ENCODE results near the gene GRID1.

The GRID1 gene

GRCh38 chr10:86162036-86162435 lies 204.6 kb downstream of the GRID1 start:
- no peak for DNase-seq

GRCh38 chr10:86160890-86161585 lies 205.6 kb downstream of the GRID1 start:
- no peak for DNase-seq

GRCh38 chr10:86159797-86160196 lies 206.8 kb downstream of the GRID1 start:
- DNase-seq = no peak

DNA sequence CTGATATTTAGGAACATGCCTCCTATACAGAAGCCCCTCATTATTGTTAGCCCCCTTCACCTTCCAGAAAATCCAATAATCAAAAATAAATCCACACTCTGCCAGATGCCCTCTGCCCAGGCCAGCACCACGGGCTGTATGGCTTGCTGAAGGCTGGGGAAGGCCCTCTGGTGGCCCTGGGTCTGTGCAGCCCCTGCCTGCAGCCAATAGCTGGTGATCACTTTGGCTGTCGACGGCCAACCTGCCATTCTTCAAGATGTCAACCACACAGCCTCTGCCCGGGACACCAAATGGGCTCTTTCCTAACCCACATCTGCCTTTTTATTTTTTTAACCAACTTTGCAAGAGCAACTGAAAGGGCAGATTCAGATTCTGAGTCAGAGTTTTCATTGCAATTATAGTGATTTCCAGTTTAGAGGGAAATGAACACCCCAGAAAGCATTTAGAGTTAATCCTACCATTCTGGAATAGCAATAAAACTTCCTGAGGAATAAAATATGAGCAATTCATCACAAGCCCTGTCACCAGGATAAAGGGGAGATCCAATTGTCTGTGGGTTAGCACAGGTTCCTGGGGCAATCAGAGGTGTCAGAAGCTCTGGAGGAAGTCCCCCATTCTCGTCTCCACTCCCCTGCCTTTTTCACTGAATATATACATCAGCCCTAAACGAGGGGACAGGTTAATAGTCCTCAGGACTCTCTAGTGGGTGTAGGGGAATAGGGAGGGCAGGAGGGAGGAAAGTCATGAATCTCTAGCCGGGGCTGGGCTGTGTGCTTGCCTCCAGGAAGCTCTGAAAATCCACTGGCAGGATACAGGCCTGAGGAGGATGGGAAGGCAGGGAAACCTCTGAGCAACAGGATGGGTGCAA lies 211.3 kb downstream of the GRID1 start:
- no peak for DNase-seq

DNA sequence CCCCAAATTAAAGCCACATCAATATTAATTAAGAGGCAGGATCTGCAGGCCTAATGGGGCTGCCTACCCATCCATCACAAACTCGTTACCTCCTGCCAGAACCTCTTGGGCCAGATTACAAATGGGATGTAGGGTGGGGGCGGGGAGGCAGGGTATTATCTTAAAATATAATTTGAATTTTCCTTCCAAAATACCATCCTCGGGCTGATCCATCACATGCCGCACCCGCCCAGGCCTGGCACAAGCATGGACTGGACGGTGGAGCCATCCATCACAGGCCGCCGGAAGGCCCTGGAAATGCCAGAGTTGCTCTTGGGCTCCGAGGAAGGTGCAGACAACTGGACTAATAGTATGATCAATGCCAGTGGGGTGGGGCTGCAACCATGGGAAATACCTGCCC lies 212.8 kb downstream of the GRID1 start:
- no peak for DNase-seq

DNA sequence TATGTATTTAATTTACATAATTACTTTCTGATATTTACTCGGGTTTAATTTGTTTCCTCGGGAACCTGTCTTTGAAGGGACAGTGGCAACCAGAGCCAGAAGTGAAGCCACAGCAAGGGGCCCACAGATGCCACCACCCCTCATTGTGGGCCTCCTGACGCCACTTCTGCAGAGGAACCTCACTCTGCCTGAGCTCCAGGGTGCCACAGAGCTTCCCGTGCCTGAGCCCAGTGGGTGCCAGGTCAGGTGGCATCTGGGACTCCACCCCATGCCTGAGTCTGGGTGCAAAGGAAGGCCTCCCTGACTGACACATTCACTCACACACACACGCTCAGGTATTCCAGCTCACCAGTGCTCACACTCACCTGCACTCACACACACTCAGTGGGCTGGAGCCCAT lies 213.7 kb downstream of the GRID1 start:
- DNase-seq = no peak

GRCh38 chr10:86152354-86152753 lies 214.2 kb downstream of the GRID1 start:
- no peak for DNase-seq

- DNase-seq = no peak
Observed at GRCh38 chr10:86151613-86152012, 215.0 kb downstream of the GRID1 start.

DNA sequence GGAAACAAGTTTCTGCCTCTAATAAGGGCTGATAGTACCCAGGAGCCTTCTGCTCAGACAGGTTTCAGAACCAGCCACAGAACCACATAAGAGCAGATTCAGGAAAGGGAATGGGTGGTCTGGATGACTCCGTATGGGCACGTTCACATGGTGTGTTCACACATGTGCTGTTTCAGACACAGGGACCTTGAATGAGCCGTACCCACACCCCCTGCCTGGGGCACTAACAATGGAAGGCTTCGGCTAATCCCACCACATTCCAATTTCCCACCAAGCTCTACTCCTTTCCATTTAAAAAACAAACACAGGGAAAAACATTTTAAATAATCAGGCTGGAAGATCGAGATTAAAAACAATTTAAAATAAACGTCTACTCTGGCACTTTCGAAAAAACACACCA lies 217.3 kb downstream of the GRID1 start:
- no peak for DNase-seq

DNA sequence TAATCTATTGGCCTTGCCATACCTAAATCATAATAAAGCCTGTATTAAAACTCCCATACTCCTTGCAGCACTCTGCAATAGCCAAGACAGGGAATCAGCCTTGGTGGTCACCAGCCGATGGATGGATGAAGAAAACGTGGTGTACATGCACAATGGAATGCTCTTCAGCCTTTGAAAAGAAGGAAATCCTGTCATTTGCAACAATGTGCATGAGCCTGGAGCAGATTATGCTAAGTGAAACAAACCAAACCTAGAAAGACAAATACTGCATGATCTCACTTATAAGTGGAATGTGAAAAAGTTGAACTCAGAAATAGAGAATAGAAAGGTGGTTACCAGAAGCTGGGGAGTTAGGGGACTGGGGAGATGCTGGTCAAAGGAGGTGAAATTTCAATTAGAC lies 218.5 kb downstream of the GRID1 start:
- no peak for DNase-seq

DNA sequence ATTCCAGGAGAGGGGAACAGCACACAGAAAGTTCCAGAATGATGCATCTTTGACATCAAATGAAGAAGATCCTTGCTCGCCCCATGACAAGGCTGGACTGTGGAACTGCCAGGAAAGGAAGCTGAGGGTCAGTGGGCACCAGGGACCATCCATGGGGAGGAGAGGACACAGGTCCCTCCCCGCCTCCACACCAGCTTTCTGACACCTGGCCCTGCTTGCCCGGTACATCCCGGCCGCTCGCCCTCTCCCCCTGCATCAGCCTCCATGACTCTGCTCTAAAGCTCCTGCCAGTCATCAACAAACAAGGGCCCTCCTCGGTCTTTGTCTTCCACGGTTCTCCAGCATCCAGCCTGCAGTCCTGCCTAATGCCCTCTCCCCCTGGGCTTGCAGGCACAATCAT lies 222.3 kb downstream of the GRID1 start:
- DNase-seq = no peak

- DNase-seq = no peak
Observed at GRCh38 chr10:86141896-86142295, 224.7 kb downstream of the GRID1 start.

- no peak for DNase-seq
Observed at GRCh38 chr10:86139066-86139657, 227.4 kb downstream of the GRID1 start.

DNA sequence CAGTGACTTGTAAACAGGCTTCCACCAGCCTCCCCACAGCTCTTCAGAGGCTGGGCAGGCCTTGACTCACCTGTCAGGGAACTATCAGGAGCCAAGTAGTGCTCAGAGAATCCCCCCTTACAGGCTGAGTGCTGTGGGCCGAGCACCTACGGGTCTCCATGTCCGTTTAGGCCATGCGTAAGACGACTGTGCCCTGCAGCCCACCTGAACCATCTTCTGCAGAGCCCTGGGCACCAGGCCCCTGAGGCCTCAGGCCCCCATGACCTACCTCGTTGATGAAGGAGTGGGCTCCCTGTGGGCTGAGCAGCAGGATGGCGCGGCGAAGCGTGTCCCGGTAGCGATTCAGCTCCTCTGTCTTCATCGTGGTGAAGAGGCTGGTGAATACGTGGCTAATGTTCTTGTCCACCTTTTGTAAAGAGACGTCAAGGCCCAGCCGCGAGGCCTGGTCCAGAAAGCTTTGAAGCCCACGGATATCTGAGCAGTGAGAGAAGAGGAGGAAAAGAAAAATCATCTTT lies 228.0 kb downstream of the GRID1 start:
- DNase-seq = no peak

DNA sequence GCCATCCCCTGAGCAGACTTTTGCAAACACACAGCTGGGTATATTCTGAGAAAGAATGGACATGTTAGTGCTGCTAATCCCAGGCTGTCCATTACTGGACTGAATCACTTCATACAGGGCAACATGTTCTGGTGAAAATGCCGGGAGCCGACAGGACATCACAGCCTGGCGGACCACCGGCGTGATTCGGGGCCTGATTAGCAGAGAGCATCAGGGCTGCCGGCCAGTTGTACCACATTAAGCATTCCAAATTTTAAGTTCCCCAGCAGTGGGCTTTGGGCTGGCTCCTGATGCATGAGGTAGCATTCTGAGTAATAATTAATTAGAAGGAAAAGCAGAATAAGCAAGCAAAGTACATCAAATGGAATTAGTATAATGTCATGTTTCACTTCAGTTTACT lies 229.0 kb downstream of the GRID1 start:
- no peak for DNase-seq

GRCh38 chr10:86136934-86137333 lies 229.7 kb downstream of the GRID1 start:
- no peak for DNase-seq

DNA sequence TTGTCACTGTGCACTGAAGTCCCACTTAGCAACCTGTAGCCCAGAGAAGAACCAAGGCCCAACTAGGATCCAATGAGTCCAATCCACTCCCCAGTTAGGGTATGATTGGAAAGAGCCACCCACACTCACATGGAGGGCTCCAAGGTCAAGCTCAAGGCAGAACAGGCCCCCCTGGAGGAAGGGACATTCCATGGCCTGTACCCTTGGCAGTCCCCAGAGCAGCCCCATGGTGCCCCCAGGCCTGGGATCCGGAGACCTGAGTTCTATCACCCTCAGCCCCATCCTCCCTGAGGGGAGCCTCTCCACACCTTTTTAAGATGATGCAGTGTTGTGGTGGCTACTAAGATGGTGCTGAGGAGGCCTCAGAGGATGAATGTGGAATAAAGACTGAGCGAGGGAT lies 231.4 kb downstream of the GRID1 start:
- no peak for DNase-seq

DNA sequence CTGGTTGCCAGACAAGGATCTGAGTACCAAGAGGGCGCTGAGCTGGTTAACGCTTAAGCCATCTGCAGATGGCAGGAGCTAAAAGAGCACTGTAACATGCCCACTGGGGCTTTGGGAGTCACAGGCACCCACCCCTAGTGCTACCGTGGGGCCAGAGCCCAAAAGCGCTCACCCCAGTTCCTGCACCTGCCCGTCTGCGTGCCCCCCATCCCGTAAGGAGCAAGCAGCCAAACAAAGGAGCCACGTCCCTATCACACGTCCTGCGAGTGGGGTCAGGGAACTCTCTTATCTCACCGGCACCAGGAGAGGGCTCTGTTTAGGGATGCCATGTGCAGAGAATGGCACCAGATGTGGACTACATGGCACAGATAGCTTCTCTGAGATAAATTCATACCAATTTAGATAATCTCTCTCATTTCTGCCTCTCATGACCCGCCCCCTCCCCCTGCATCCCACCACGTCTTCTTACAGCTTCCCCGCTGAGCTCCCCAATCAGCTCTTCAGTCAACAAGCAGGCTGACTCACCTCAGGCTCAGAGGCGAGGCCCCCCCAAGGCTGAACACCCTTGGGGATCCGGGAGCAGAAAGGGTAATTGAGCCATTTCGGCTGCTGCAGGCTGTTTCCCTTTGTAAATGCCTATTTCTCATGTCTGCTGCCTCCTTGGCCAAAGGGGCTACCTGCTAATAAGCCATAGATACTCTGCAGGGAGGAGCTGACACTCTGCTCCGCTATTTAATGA lies 235.7 kb downstream of the GRID1 start:
- DNase-seq = no peak

- no peak for DNase-seq
Observed at GRCh38 chr10:86130041-86130440, 236.6 kb downstream of the GRID1 start.

DNA sequence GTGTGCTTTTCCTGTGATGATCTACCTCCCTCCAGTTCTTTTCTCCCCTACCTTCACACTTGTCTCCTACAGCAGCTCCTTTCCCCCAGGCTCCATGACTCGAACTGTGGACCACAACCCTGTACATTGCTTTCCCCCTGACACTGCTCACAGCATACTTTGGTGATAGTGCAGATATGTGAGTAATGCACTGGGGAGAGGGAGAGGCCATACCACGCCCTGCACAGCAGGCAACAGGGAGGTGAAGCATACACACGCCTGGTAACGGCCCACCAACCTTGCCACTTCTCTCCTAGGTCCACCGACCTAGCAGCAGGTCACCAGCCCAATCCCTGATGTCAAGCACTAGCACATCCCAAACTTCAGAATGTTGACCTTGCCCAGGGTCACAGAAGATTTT lies 238.2 kb downstream of the GRID1 start:
- no peak for DNase-seq

DNA sequence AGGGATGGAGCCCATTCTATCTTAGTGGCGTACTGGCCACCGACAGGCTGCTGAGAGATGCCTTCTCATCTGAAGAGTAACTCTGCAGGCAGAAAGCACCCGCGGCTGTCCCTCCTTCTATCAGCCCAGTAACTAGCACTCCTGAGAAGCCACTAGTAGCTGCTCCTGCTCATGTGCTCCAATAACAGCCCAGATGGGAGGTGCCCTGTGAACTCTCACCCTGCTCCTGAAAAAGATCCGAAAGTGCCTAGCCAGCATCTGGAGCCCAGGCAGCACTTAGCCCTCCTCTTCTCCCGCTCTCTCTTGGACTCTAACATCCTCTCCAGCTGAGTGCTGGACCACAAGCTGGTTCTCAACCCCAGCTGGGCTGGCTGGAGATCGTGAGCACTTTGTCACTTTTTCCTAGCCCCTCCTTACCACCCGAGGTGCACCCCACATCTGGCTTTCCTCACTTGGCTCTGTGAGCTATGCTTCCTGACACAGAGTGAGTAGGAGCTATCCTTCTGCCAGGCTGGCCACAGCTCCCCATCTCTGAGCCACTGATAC lies 239.2 kb downstream of the GRID1 start:
- no peak for DNase-seq

GRCh38 chr10:86124734-86125133 lies 241.9 kb downstream of the GRID1 start:
- no peak for DNase-seq

DNA sequence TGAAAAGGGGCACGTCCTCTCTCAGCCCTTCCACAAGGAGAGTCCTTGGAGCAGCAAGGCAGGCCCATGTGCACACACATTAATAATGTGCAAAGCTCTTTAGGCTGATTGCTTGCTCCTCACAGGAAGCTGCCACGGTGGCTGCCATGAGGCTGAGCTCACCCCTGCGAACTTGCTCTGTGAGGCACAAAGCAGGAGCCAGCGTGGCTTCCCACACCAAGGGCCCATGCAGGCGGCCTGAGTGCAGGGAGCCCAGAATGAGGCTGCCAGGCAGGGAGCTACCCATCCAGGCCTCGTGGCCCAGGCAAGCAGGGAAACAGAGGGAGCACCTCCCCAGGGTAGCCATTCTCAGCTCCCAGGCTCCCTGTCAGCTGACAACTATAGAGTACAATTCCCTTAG lies 242.9 kb downstream of the GRID1 start:
- no peak for DNase-seq
